GM23338 (cell line): ENCODE measurements around the gene CMTM6. TPM values are rescaled to one million over a fixed set of nuclear protein-coding genes. Genes with fewer than 3 reads are reported as not detected.

Experiments used
- ATAC-seq: fragments of 200-7000 bp; cut with Tn5 transposase; 3 replicates; pipeline ENCODE4 v1.9.1; 2020
- DNase-seq: peaks from one replicate; pipeline ENCODE4 v3.0.0-alpha.2; 2015; ENCODE audit warnings: low spot score
- H2AFZ ChIP-seq: fragments of 200-600 bp; sonication (generic); 2 replicates; pipeline ENCODE4 v1.8.0; 2016; ENCODE audit warnings: antibody characterized with exemption, mild to moderate bottlenecking, moderate library complexity
- H3F3A ChIP-seq: fragments of 200-600 bp; sonication (generic); replicated peaks from 2 replicates; pipeline ENCODE4 v1.8.0; 2017; ENCODE audit warnings: antibody characterized with exemption, mixed run types, low read depth
- H3K27ac ChIP-seq: fragments of 200-600 bp; sonication (generic); 2 replicates; pipeline ENCODE4 v1.6.1; 2016; ENCODE audit warnings: low read depth
- H3K27me3 ChIP-seq: fragments of 200-600 bp; sonication (generic); 2 replicates; pipeline ENCODE4 v1.8.0; 2016; ENCODE audit warnings: mild to moderate bottlenecking, mixed run types, moderate library complexity; ENCODE audit not compliant: insufficient read depth
- H3K36me3 ChIP-seq: fragments of 200-600 bp; sonication (generic); 2 replicates; pipeline ENCODE4 v1.8.0; 2016; ENCODE audit warnings: mild to moderate bottlenecking; ENCODE audit not compliant: insufficient read depth
- H3K4me1 ChIP-seq: fragments of 200-600 bp; sonication (generic); 2 replicates; pipeline ENCODE4 v1.8.0; 2016; ENCODE audit warnings: mild to moderate bottlenecking, moderate library complexity; ENCODE audit not compliant: insufficient read depth
- H3K4me2 ChIP-seq: fragments of 200-600 bp; sonication (generic); 2 replicates; pipeline ENCODE4 v1.7.1; 2017; ENCODE audit warnings: mixed run types
- H3K4me3 ChIP-seq: fragments of 200-600 bp; sonication (generic); 2 replicates; pipeline ENCODE4 v1.6.1; 2016; ENCODE audit warnings: mixed run types
- H3K79me2 ChIP-seq: fragments of 200-600 bp; sonication (generic); replicated peaks from 2 replicates; pipeline ENCODE4 v1.8.0; 2017; ENCODE audit warnings: mild to moderate bottlenecking; ENCODE audit not compliant: insufficient read depth
- H3K9me2 ChIP-seq: fragments of 200-600 bp; sonication (generic); 2 replicates; pipeline ENCODE4 v1.8.0; 2017; ENCODE audit not compliant: insufficient read depth
- H4K20me1 ChIP-seq: fragments of 200-600 bp; sonication (generic); replicated peaks from 2 replicates; pipeline ENCODE4 v1.8.0; 2017; ENCODE audit warnings: mild to moderate bottlenecking; ENCODE audit not compliant: insufficient read depth
- H3K27ac Mint-ChIP-seq: 2 replicates; pipeline ENCODE4 v1.8.0; 2020; ENCODE audit warnings: inconsistent platforms, mild to moderate bottlenecking, moderate library complexity, mixed read lengths
- H3K27me3 Mint-ChIP-seq: 3 replicates; pipeline ENCODE4 v1.8.0; 2022; ENCODE audit warnings: low read depth, mild to moderate bottlenecking, moderate library complexity, mixed read lengths, inconsistent platforms; ENCODE audit not compliant: insufficient read depth, poor library complexity
- H3K36me3 Mint-ChIP-seq: 3 replicates; pipeline ENCODE4 v1.8.0; 2021; ENCODE audit warnings: low read depth, mild to moderate bottlenecking, inconsistent platforms, moderate library complexity, mixed read lengths
- H3K4me1 Mint-ChIP-seq: 3 replicates; pipeline ENCODE4 v1.8.0; 2020; ENCODE audit warnings: mild to moderate bottlenecking, inconsistent platforms, mixed read lengths
- H3K4me3 Mint-ChIP-seq: 3 replicates; pipeline ENCODE4 v1.8.0; 2021; ENCODE audit warnings: moderate library complexity, mild to moderate bottlenecking, inconsistent platforms, mixed read lengths
- H3K9me3 Mint-ChIP-seq: 3 replicates; pipeline ENCODE4 v1.8.0; 2020; ENCODE audit warnings: moderate library complexity, mild to moderate bottlenecking, inconsistent platforms, mixed read lengths
- JUNB ChIP-seq: IDR thresholded peaks from one replicate; pipeline ENCODE4 v1.6.1; 2016; ENCODE audit warnings: antibody characterized with exemption; ENCODE audit not compliant: unreplicated experiment
- NANOG ChIP-seq: IDR thresholded peaks from 2 replicates; pipeline ENCODE4 v1.6.1; 2016; ENCODE audit warnings: antibody characterized with exemption, borderline replicate concordance
- POLR2AphosphoS5 ChIP-seq: IDR thresholded peaks from 2 replicates; pipeline ENCODE4 v1.6.1; 2016; ENCODE audit warnings: antibody characterized with exemption, low read depth
- STAT1 ChIP-seq: IDR thresholded peaks from one replicate; pipeline ENCODE4 v1.6.1; 2016; ENCODE audit warnings: antibody characterized with exemption; ENCODE audit not compliant: unreplicated experiment
- polyA plus RNA-seq: library from polyadenylated mRNA; unstranded; fragments of >200 nt; fragmentation: Nextera tagmentation; extraction: Ambion mirVana; gene quantifications from 2 replicates; pipeline ENCODE4 v1.2.1, GENCODE V29; 2016
- total RNA-seq: library from RNA; depleted of rRNA; stranded (reverse); fragments of >200 nt; shearing (Covaris generic); gene quantifications from 2 replicates; pipeline ENCODE4 v1.2.3, GENCODE V29; 2014
- TF ChIP-seq, protein P1 (sequence below): fragments of 250-450 bp; sonication (Bioruptor Pico); IDR thresholded peaks from 2 replicates; pipeline ENCODE4 v1.5.0; 2020; ENCODE audit warnings: mild to moderate bottlenecking, moderate library complexity
- TF ChIP-seq, protein P2 (sequence below): IDR thresholded peaks from 2 replicates; pipeline ENCODE4 v1.6.1; 2016; ENCODE audit warnings: antibody characterized with exemption
- TF ChIP-seq, protein P3 (sequence below), 2 experiments: fragments of 200-600 bp in 1 of 2; sonication (generic) in 1 of 2; conservative IDR thresholded peaks; 2 replicates each; pipeline versions ENCODE4 v1.5.1 to v1.6.1; 2016 to 2017; ENCODE audit warnings: antibody characterized with exemption in 2 of 2, low read depth in 2 of 2, mild to moderate bottlenecking in 2 of 2, moderate library complexity in 1 of 2

Gene CMTM6
- total and polyA plus RNA-seq, 2 experiments from 2014 or later = 42.3 to 123 TPM

DNA sequence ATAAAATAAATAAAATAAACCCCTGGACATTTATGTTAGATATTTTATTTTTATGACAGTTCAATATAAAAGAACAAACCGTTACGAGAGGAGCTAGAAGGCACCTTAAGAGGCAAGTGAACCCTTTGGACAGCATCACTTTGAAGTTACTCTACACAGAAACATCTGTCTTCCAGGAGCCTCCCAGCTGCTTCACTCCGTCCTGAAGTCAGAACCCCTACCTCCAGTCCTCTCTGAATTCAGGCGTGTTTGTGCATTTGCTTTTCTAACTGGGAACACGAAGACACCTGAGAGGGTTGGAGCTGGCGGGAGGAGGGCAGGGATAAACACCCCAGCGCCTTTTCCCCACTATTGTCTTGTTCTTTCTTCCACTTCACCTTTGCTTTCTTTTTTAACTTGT, 64.8 kb downstream of the CMTM6 start (continued):
- TF ChIP-seq, protein P1, sequence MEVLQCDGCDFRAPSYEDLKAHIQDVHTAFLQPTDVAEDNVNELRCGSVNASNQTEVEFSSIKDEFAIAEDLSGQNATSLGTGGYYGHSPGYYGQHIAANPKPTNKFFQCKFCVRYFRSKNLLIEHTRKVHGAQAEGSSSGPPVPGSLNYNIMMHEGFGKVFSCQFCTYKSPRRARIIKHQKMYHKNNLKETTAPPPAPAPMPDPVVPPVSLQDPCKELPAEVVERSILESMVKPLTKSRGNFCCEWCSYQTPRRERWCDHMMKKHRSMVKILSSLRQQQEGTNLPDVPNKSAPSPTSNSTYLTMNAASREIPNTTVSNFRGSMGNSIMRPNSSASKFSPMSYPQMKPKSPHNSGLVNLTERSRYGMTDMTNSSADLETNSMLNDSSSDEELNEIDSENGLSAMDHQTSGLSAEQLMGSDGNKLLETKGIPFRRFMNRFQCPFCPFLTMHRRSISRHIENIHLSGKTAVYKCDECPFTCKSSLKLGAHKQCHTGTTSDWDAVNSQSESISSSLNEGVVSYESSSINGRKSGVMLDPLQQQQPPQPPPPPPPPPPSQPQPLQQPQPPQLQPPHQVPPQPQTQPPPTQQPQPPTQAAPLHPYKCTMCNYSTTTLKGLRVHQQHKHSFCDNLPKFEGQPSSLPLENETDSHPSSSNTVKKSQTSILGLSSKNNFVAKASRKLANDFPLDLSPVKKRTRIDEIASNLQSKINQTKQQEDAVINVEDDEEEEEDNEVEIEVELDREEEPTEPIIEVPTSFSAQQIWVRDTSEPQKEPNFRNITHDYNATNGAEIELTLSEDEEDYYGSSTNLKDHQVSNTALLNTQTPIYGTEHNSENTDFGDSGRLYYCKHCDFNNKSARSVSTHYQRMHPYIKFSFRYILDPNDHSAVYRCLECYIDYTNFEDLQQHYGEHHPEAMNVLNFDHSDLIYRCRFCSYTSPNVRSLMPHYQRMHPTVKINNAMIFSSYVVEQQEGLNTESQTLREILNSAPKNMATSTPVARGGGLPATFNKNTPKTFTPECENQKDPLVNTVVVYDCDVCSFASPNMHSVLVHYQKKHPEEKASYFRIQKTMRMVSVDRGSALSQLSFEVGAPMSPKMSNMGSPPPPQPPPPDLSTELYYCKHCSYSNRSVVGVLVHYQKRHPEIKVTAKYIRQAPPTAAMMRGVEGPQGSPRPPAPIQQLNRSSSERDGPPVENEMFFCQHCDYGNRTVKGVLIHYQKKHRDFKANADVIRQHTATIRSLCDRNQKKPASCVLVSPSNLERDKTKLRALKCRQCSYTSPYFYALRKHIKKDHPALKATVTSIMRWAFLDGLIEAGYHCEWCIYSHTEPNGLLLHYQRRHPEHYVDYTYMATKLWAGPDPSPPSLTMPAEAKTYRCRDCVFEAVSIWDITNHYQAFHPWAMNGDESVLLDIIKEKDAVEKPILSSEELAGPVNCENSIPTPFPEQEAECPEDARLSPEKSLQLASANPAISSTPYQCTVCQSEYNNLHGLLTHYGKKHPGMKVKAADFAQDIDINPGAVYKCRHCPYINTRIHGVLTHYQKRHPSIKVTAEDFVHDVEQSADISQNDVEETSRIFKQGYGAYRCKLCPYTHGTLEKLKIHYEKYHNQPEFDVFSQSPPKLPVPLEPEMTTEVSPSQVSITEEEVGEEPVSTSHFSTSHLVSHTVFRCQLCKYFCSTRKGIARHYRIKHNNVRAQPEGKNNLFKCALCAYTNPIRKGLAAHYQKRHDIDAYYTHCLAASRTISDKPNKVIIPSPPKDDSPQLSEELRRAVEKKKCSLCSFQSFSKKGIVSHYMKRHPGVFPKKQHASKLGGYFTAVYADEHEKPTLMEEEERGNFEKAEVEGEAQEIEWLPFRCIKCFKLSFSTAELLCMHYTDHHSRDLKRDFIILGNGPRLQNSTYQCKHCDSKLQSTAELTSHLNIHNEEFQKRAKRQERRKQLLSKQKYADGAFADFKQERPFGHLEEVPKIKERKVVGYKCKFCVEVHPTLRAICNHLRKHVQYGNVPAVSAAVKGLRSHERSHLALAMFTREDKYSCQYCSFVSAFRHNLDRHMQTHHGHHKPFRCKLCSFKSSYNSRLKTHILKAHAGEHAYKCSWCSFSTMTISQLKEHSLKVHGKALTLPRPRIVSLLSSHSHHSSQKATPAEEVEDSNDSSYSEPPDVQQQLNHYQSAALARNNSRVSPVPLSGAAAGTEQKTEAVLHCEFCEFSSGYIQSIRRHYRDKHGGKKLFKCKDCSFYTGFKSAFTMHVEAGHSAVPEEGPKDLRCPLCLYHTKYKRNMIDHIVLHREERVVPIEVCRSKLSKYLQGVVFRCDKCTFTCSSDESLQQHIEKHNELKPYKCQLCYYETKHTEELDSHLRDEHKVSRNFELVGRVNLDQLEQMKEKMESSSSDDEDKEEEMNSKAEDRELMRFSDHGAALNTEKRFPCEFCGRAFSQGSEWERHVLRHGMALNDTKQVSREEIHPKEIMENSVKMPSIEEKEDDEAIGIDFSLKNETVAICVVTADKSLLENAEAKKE (CRISPR knock-in tag) = no peak
- TF ChIP-seq STAT1 = no peak

DNA sequence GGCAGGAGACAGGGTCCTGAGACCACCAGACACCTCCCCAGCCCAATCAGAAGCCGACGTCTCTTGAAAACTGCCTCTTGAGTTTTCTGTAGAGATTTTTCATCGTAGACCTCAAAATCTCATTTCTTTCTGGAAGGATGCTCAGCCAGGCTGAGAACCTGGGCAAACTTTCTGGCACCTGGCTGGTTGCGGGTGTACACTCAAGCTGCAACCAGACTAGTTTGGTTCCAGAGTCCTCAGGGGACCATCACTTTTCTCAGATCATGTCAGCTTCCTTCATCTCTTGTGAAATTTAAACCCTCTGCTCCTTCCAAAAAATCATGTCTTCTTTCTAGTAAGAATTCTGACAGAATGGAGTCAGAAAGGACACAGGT, 65.8 kb downstream of the CMTM6 start:
- no peak overlapping the region for H3K4me3 Mint-ChIP-seq
- H3K36me3 Mint-ChIP-seq = no peaks in the 10 kb centered on the region; the same call in 2 of the 3 replicates
- no peak overlapping the region for H3K27ac ChIP-seq
- H3K27ac Mint-ChIP-seq = no peak overlapping the region
- H3F3A ChIP-seq = no peaks in the 10 kb centered on the region
- no peaks in the 10 kb centered on the region for H3K36me3 ChIP-seq
- H3K4me1 ChIP-seq = peaks cover 11% of the 10 kb centered on the region
- H3K4me1 Mint-ChIP-seq = peaks cover 16% of the 10 kb centered on the region
- H2AFZ ChIP-seq = no peak overlapping the region
- H3K9me2 ChIP-seq = no peaks in the 10 kb centered on the region
- H3K79me2 ChIP-seq = peaks cover 9% of the 10 kb centered on the region; the same call in 1 of the 2 replicates
- no peak for DNase-seq
- peaks cover 4% of the 10 kb centered on the region; the same call in 1 of the 2 replicates for H4K20me1 ChIP-seq
- ATAC-seq = no peak
- H3K27me3 ChIP-seq = no peaks in the 10 kb centered on the region
- no peak overlapping the region for H3K4me3 ChIP-seq
- H3K4me2 ChIP-seq = no peak overlapping the region
- no peaks in the 10 kb centered on the region for H3K9me3 Mint-ChIP-seq
- H3K27me3 Mint-ChIP-seq = peaks cover 5% of the 10 kb centered on the region
- TF ChIP-seq, protein P2, sequence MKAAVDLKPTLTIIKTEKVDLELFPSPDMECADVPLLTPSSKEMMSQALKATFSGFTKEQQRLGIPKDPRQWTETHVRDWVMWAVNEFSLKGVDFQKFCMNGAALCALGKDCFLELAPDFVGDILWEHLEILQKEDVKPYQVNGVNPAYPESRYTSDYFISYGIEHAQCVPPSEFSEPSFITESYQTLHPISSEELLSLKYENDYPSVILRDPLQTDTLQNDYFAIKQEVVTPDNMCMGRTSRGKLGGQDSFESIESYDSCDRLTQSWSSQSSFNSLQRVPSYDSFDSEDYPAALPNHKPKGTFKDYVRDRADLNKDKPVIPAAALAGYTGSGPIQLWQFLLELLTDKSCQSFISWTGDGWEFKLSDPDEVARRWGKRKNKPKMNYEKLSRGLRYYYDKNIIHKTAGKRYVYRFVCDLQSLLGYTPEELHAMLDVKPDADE = no peak
- TF ChIP-seq STAT1 (no peak), JUNB (no peak), NANOG (no peak), POLR2AphosphoS5 (no peak)
- TF ChIP-seq, protein P3, sequence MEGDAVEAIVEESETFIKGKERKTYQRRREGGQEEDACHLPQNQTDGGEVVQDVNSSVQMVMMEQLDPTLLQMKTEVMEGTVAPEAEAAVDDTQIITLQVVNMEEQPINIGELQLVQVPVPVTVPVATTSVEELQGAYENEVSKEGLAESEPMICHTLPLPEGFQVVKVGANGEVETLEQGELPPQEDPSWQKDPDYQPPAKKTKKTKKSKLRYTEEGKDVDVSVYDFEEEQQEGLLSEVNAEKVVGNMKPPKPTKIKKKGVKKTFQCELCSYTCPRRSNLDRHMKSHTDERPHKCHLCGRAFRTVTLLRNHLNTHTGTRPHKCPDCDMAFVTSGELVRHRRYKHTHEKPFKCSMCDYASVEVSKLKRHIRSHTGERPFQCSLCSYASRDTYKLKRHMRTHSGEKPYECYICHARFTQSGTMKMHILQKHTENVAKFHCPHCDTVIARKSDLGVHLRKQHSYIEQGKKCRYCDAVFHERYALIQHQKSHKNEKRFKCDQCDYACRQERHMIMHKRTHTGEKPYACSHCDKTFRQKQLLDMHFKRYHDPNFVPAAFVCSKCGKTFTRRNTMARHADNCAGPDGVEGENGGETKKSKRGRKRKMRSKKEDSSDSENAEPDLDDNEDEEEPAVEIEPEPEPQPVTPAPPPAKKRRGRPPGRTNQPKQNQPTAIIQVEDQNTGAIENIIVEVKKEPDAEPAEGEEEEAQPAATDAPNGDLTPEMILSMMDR (conservative IDR thresholded peaks at IDR 0.05; ENCODE audit: low read depth in 2 of 2) = no peak
- TF ChIP-seq, protein P1 (CRISPR knock-in tag) = no peak
